ENCODE data around the gene DGKZ. TPM values are rescaled to one million over a fixed set of nuclear protein-coding genes. Genes with fewer than 3 reads are reported as not detected.

DGKZ gene
- total RNA-seq, 1 donor from 2014 or later: 50.6 TPM

GRCh38 chr11:46385169-46386004 lies 38.1 kb downstream of the DGKZ start:
- H3K36me3 Mint-ChIP-seq: no peaks in the 10 kb centered on the region
- peaks cover 45% of the 10 kb centered on the region for H3K27me3 Mint-ChIP-seq (ENCODE audit: low read depth)
- H3K9me3 Mint-ChIP-seq: no peaks in the 10 kb centered on the region
- H3K4me1 Mint-ChIP-seq: peaks cover 32% of the 10 kb centered on the region
- peak overlapping the region; percentile 4 for H3K4me3 Mint-ChIP-seq
- DNase-seq (ENCODE audit: low spot score in 2 of 2, unreplicated experiment in 2 of 2): no peak
- H3K27ac Mint-ChIP-seq: no peak overlapping the region
- TF ChIP-seq CTCF (IDR thresholded peaks at IDR 0.05; ENCODE audit: unreplicated experiment): no peak

GRCh38 chr11:46386005-46386578 lies 38.8 kb downstream of the DGKZ start:
- Mint-ChIP-seq H3K4me3 (no peak overlapping the region), H3K27me3 (ENCODE audit: low read depth) (peaks cover 52% of the 10 kb centered on the region), H3K36me3 (no peaks in the 10 kb centered on the region), H3K9me3 (no peaks in the 10 kb centered on the region), H3K27ac (no peak overlapping the region), H3K4me1 (peaks cover 35% of the 10 kb centered on the region)
- no peak for DNase-seq (ENCODE audit: low spot score in 2 of 2, unreplicated experiment in 2 of 2)
- TF ChIP-seq CTCF (IDR thresholded peaks at IDR 0.05; ENCODE audit: unreplicated experiment): no peak

- H3K36me3 Mint-ChIP-seq: no peaks in the 10 kb centered on the region
- no peaks in the 10 kb centered on the region for H3K9me3 Mint-ChIP-seq
- H3K27ac Mint-ChIP-seq: no peak overlapping the region
- peaks cover 35% of the 10 kb centered on the region for H3K4me1 Mint-ChIP-seq
- TF ChIP-seq CTCF (IDR thresholded peaks at IDR 0.05; ENCODE audit: unreplicated experiment): no peak
- DNase-seq (ENCODE audit: low spot score in 2 of 2, unreplicated experiment in 2 of 2): no peak
- H3K4me3 Mint-ChIP-seq: no peak overlapping the region
- peaks cover 52% of the 10 kb centered on the region for H3K27me3 Mint-ChIP-seq (ENCODE audit: low read depth)
Observed at GRCh38 chr11:46386674-46387073, 39.4 kb downstream of the DGKZ start.

- no peak for DNase-seq (ENCODE audit: low spot score in 2 of 2, unreplicated experiment in 2 of 2)
- Mint-ChIP-seq H3K4me1 (peaks cover 32% of the 10 kb centered on the region), H3K27ac (no peak overlapping the region), H3K27me3 (ENCODE audit: low read depth) (peaks cover 53% of the 10 kb centered on the region), H3K9me3 (no peaks in the 10 kb centered on the region), H3K36me3 (no peaks in the 10 kb centered on the region), H3K4me3 (no peak overlapping the region)
- TF ChIP-seq CTCF (IDR thresholded peaks at IDR 0.05; ENCODE audit: unreplicated experiment): no peak
Observed at GRCh38 chr11:46387456-46387855, 40.2 kb downstream of the DGKZ start.

GRCh38 chr11:46387919-46388618 lies 40.8 kb downstream of the DGKZ start:
- H3K4me3 Mint-ChIP-seq: no peak overlapping the region
- H3K27me3 Mint-ChIP-seq (ENCODE audit: low read depth): peaks cover 59% of the 10 kb centered on the region
- no peak for TF ChIP-seq CTCF (IDR thresholded peaks at IDR 0.05; ENCODE audit: unreplicated experiment)
- H3K4me1 Mint-ChIP-seq: peaks cover 34% of the 10 kb centered on the region
- peaks cover 2% of the 10 kb centered on the region for H3K36me3 Mint-ChIP-seq
- H3K9me3 Mint-ChIP-seq: no peaks in the 10 kb centered on the region
- H3K27ac Mint-ChIP-seq: no peak overlapping the region
- DNase-seq (ENCODE audit: low spot score in 2 of 2, unreplicated experiment in 2 of 2): no peak
